AG04449 (cell line): ENCODE data around the gene FANCC.

Experiments used
- CTCF ChIA-PET: fragments of 350-600 bp; formaldehyde crosslinking; extraction: SDS; loops from one replicate; lab custom pipeline; 2021; ENCODE audit warnings: antibody characterized with exemption; lab: Yijun Ruan, JAX
- POLR2A ChIA-PET: fragments of 400-600, 350-600 bp; formaldehyde crosslinking; extraction: SDS; loops from one replicate; lab custom pipeline; 2020; ENCODE audit warnings: antibody characterized with exemption, inconsistent platforms; lab: Yijun Ruan, JAX
- DNase-seq: peaks from one replicate; pipeline ENCODE4 v3.0.0-alpha.2; 2010; ENCODE audit warnings: low read depth, low spot score
- H3K4me3 ChIP-seq: 2 replicates; pipeline ENCODE4 v1.5.1; 2011; ENCODE audit warnings: low read depth, mild to moderate bottlenecking, control low read depth, low read length
- TF ChIP-seq, protein P1 (sequence below): IDR thresholded peaks from one replicate; pipeline ENCODE4 v1.5.1; 2011; ENCODE audit warnings: mild to moderate bottlenecking, moderate library complexity, low read length, control low read depth, inconsistent platforms; ENCODE audit not compliant: insufficient read depth; ENCODE audit errors: missing control alignments

The FANCC gene

DNA sequence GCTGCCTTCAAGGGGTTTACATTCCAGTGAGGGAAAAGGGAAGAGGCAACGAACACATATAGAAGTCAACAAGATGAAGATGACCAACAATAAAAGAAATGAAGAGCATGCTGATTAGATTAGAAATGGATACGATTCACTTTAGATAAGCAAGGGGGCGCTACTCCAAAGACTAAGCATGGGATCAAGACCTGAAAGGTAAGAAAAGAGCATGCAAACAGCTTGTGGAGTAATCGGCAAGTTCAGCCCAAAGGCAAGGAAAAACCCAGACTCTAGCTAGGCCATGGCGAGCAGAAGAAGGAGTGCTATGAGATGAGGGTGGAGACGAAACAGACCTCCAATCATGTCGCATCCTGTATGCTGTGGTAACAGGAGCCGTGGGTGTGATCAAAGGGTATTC is 124.4 kb downstream of the FANCC start:
- ChIA-PET CTCF (interaction anchor here (0.8 to 1.3 kb wide), 3 partner anchors 9 to 62 kb away, joined by 3 read pairs; no protein-coding TSS in a partner anchor), POLR2A (no interaction called here)
- DNase-seq, result no peak
- H3K4me3 ChIP-seq, result no peak overlapping the region
- TF ChIP-seq, protein P1, sequence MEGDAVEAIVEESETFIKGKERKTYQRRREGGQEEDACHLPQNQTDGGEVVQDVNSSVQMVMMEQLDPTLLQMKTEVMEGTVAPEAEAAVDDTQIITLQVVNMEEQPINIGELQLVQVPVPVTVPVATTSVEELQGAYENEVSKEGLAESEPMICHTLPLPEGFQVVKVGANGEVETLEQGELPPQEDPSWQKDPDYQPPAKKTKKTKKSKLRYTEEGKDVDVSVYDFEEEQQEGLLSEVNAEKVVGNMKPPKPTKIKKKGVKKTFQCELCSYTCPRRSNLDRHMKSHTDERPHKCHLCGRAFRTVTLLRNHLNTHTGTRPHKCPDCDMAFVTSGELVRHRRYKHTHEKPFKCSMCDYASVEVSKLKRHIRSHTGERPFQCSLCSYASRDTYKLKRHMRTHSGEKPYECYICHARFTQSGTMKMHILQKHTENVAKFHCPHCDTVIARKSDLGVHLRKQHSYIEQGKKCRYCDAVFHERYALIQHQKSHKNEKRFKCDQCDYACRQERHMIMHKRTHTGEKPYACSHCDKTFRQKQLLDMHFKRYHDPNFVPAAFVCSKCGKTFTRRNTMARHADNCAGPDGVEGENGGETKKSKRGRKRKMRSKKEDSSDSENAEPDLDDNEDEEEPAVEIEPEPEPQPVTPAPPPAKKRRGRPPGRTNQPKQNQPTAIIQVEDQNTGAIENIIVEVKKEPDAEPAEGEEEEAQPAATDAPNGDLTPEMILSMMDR, result no peak

DNA sequence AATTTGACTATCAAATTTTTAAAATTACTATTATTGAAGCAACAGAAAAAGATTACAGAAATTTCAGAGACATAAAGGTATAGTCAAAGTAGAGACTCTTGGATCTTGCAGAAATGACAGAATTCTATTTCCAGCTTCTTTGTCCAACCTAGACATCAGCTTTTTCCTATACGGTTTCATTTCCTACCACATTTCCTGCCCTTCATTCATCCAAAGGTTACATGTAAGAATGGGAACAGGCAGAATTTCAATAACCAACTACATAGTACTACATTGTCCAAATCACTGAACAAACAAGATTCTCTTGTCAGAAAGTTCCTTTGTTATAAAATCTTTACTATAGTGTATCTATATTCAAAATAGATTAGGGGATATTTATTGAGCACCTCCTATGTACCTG is 124.9 kb downstream of the FANCC start:
- TF ChIP-seq, protein P1, result no peak
- H3K4me3 ChIP-seq, result no peak overlapping the region
- CTCF ChIA-PET, result interaction anchor here (0.8 to 3.2 kb wide), 4 partner anchors 9 to 62 kb away, joined by 3 to 14 read pairs (median 5); no protein-coding TSS in a partner anchor
- DNase-seq, result no peak
- POLR2A ChIA-PET, result no interaction called here

DNA sequence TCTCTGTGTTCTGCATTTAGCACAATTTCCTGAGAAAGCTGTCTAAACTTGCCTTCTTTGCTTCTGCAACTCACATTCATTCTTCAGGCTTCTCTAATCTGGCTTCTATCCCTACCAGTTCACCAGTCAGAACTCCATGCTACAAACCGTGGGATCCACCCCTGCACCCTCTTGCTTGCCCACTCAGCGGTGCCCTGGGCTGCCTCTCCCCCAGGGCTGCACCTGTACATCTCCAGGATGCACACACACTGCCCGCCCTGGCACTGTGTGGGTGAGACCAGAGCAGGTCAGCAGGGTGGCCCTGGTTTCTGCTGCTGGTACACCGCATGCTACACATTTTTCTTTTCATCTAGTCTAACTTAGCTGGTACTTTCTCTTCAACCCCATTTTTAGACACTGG is 127.1 kb downstream of the FANCC start:
- POLR2A ChIA-PET, result no interaction called here
- CTCF ChIA-PET, result interaction anchor here (0.7 to 3.2 kb wide), 3 partner anchors 10 to 1028 kb away, joined by 3 to 14 read pairs (median 5); no protein-coding TSS in a partner anchor
- TF ChIP-seq, protein P1, result no peak
- DNase-seq, result no peak
- H3K4me3 ChIP-seq, result no peak overlapping the region

DNA sequence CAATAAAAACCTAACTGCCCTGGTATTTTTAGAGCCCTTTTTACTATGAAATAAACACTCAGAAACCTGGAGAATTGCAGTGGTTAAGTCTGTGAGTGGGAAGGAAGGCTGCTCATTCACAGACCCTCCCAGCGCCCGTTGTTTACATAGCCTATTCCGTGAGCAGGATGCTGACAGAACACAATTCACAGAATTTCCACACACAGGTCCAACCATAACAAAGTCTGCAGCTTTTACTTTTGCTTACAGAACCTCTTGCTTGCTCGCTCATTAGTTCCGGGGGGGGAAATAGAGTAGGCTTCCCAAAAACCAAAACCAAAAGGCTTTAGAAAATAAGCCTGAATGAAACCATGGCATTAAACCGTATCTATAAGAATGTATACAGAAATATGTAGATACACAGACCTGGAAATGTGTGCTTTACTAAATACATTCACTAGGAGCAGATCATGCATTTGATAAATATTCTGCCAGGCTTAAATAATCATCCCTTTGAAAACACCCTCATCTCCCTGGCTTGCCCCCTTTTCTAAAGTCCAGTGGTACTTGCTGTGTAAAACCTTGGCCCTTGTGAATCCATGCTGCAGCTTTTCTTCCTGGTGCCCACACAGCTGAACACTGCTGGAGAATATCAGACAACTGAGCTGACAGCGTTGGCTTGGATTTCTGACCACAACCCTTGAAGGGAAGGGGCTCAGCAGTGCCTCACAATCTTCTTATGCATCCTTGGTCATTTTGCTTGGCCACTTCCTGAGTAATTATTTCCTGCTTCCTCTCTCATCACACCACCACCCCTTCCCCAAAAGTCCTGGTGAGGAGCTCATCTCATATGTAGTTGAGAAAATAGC is 128.0 kb downstream of the FANCC start:
- H3K4me3 ChIP-seq, result peak overlapping the region; percentile 21
- ChIA-PET POLR2A (no interaction called here), CTCF (interaction anchor here (0.7 to 3.2 kb wide), 4 partner anchors 9 to 1029 kb away, joined by 3 to 14 read pairs (median 4); no protein-coding TSS in a partner anchor)
- peak; percentile 54 for DNase-seq
- TF ChIP-seq, protein P1, result no peak

DNA sequence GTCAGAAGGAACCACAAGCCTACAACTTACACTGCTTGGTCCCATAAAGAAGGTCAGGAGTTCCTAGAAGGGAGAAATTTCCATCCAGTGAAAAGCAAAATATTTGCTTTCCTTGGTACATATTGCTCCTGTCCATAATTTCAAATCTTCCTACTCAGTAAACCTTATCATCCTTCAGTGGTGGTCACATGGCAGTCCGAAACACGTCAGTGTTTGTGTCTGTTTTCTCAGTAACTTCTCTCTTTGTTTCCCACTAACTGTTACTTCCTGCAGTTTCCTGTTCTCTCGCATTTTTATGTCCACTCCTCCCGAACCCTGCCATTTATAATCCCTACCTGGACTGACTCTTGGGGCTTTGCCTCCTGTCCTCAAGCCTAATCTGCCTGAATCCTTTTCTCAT is 129.1 kb downstream of the FANCC start:
- no peak overlapping the region for H3K4me3 ChIP-seq
- POLR2A ChIA-PET, result no interaction called here
- CTCF ChIA-PET, result no interaction called here
- TF ChIP-seq, protein P1, result no peak
- no peak for DNase-seq

DNA sequence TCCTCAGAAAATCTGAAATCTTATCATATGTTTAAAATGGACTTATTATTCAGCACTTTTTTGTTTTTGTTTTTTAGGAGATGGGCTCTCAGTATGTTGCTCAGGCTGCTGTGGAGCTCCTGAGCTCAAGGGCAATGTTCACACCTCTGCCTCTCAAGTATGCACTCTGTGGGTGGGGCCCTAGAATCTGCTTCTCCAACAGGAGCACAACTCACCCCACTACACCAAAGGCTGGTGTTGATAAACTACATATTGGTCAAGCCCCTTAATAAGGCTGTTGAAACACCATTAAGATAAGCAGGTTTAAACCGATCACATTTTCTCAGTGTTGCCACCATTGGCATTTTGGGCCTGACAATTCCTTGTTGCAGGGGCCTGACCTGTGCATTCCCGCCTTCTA is 131.6 kb downstream of the FANCC start:
- CTCF ChIA-PET, result interaction anchor here (1.3 kb wide), 1 partner anchor 18 kb away, joined by 3 read pairs; no protein-coding TSS in a partner anchor
- POLR2A ChIA-PET, result no interaction called here
- TF ChIP-seq, protein P1, result no peak
- H3K4me3 ChIP-seq, result no peak overlapping the region
- no peak for DNase-seq
